NB4 (cell line): ENCODE data around the gene ARMS2.

Experiments used
- CTCF ChIP-seq: IDR thresholded peaks from one replicate; pipeline ENCODE4 v1.5.1; 2012; ENCODE audit warnings: low read depth, low read length
- POLR2A ChIP-seq: IDR thresholded peaks from 2 replicates; pipeline ENCODE4 v1.6.1; 2011; ENCODE audit warnings: mild to moderate bottlenecking; ENCODE audit not compliant: insufficient read length; ENCODE audit errors: extremely low read depth
- TF ChIP-seq, protein P1 (sequence below): IDR thresholded peaks from 2 replicates; pipeline ENCODE4 v1.6.1; 2011; ENCODE audit warnings: low read depth, low read length

DNA sequence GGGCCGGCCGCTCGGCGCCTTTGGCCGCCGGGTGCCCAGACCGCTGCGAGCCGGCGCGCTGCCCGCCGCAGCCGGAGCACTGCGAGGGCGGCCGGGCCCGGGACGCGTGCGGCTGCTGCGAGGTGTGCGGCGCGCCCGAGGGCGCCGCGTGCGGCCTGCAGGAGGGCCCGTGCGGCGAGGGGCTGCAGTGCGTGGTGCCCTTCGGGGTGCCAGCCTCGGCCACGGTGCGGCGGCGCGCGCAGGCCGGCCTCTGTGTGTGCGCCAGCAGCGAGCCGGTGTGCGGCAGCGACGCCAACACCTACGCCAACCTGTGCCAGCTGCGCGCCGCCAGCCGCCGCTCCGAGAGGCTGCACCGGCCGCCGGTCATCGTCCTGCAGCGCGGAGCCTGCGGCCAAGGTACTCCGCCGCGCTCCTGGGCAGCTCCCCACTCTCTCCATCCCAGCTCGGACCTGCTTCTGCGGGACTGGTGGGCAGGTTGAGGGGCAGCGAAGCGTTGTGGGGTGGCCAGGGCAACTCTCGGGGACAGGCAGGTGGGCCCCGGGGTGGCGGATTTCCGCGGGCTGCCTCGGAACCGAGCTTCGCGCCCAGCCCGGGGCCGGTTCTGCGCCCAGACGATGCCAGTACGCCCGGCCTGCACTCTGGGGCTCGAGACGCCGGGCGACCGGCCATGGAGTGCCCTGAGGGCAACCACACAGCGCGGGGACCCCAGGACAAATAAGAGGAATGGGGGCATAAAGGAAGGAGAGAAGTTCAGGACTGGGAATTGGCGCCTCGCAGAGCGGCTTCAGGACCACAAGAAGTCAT, 7.5 kb downstream of the ARMS2 start:
- TF ChIP-seq CTCF (no peak), POLR2A (no peak)
- TF ChIP-seq, protein P1, sequence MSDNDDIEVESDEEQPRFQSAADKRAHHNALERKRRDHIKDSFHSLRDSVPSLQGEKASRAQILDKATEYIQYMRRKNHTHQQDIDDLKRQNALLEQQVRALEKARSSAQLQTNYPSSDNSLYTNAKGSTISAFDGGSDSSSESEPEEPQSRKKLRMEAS: no peak
